Activated CD4-positive, alpha-beta T cell treated with anti-CD3 and anti-CD28 coated beads, Interleukin-2, amount 10 ng/mL, durations not matched to agents 7 days and 5 days (primary cell): ENCODE results near the gene ZNF446. TPM values are rescaled to one million over a fixed set of nuclear protein-coding genes. Genes with fewer than 3 reads are reported as not detected.
"Not testable (repeated sequence)": the region's sequence is repeated elsewhere in the genome, so short reads cannot be mapped to it uniquely, and the experiment has no call there.

Experiments used
- CTCF ChIA-PET: fragments of 350-600 bp; sonication (Branson Sonifier 250); formaldehyde crosslinking; loops from one replicate; lab custom pipeline; 2021; ENCODE audit warnings: antibody characterized with exemption; lab: Charles Lee
- POLR2A ChIA-PET: fragments of 350-600 bp; sonication (Branson Sonifier 250); formaldehyde crosslinking; loops from one replicate; lab custom pipeline; 2021; ENCODE audit warnings: antibody characterized with exemption; lab: Charles Lee
- DNase-seq: peaks from one replicate; pipeline ENCODE4 v3.0.0-alpha.2; 2020
- H3K27ac Mint-ChIP-seq: one replicate; pipeline ENCODE4 v1.8.0; 2021; ENCODE audit warnings: mild to moderate bottlenecking, moderate library complexity, mixed read lengths
- H3K27me3 Mint-ChIP-seq: one replicate; pipeline ENCODE4 v1.8.0; 2021; ENCODE audit warnings: mixed read lengths
- H3K36me3 Mint-ChIP-seq: one replicate; pipeline ENCODE4 v1.8.0; 2021; ENCODE audit warnings: low read depth, mixed read lengths
- H3K4me1 Mint-ChIP-seq: one replicate; pipeline ENCODE4 v1.8.0; 2021; ENCODE audit warnings: mixed read lengths
- H3K4me3 Mint-ChIP-seq: one replicate; pipeline ENCODE4 v1.8.0; 2021; ENCODE audit warnings: mild to moderate bottlenecking, moderate library complexity, mixed read lengths
- H3K9me3 Mint-ChIP-seq: one replicate; pipeline ENCODE4 v1.8.0; 2021; ENCODE audit warnings: mixed read lengths
- total RNA-seq, 2 experiments: library from RNA; stranded (reverse); gene quantifications; one replicate each; pipeline ENCODE4 v1.2.3, GENCODE V29; 2021

ZNF446 gene
- total RNA-seq, 2 experiments from 2014 or later: 7.6 to 7.9 TPM

DNA sequence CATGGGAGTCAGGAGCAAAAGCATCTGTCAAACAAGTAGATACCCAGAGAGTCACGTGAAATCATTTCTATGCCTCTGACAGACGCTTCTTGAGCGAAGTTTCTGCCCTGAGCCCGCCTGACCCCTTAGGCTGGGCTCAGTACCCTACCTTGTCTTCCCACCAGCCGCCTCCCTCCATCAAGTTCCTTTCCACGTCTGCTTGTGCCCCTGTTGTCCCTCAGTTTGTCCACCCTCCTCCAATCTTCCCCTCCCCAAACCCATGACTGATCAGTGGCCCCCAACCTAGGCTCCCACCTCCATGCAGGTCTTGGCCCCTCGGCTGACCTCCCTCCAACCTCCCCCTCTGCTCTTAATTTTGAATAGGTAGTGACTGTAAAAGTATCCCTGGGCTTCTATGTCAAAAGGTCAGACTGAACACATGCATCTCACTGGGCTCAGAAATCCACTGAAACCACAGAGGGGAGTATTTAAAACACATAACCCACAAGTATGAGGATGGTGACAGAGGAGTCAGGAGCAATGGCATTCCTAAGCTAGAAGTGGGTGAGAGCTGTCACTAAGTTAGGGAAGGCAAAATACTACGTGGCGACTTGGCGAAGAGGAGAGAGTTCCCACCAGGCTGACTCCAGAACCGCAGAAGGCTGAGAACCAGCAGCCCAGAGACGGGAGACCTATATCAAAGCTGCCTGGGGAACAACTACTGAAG is 1.7 kb upstream of the ZNF446 start:
- no peaks in the 10 kb centered on the region for H3K9me3 Mint-ChIP-seq
- peak overlapping the region; percentile 59 for H3K27ac Mint-ChIP-seq
- no peak for DNase-seq
- CTCF ChIA-PET: no interaction called here
- peaks cover 11% of the 10 kb centered on the region for H3K36me3 Mint-ChIP-seq
- no peaks in the 10 kb centered on the region for H3K27me3 Mint-ChIP-seq
- H3K4me3 Mint-ChIP-seq: peak overlapping the region; percentile 84
- peaks cover 21% of the 10 kb centered on the region for H3K4me1 Mint-ChIP-seq
- POLR2A ChIA-PET: no interaction called here

DNA sequence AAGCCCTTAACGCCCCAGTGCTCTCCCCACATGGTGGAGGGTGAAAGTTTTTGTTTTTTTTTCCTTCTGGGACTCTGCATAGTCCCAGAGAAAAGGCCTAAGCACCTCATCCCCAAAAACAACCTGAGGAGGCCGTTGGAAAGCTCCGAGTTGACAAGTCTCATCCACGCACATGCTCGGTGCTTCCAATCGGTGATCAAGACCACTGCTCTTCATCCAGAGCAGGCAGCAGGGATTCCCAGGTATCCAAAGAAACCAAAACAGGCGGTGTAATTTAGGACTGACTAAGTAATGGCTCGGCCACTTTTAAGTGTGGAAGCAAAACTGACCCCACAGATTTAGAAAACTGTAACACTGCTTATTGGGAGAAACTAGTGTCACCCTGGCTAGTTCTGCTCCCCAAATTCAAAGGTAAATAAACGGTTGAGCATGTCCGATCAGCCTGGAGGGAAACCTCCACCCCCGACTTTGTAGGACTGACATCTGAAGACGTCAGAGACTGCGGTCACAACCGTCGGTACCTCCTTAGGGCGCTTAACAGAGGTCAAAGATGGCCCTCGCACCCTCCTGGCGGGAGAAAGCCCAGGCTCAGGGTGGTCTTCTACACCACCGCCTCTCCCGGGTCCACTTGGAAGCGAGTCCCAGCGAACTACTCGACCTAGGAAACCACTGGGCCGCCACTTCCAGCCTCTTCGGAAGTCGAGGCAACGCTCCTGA is 997 bp upstream of the ZNF446 start:
- peak overlapping the region; percentile 96 for H3K27ac Mint-ChIP-seq
- ChIA-PET CTCF (interaction anchor here (0.9 to 1.0 kb wide), 2 partner anchors 15 to 30 kb away, joined by 3 to 4 read pairs; no protein-coding TSS in a partner anchor), POLR2A (no interaction called here)
- peak overlapping the region; percentile 84 for H3K4me3 Mint-ChIP-seq
- DNase-seq: no peak
- H3K4me1 Mint-ChIP-seq: peaks cover 21% of the 10 kb centered on the region
- H3K27me3 Mint-ChIP-seq: no peaks in the 10 kb centered on the region
- H3K9me3 Mint-ChIP-seq: no peaks in the 10 kb centered on the region
- peaks cover 9% of the 10 kb centered on the region for H3K36me3 Mint-ChIP-seq

DNA sequence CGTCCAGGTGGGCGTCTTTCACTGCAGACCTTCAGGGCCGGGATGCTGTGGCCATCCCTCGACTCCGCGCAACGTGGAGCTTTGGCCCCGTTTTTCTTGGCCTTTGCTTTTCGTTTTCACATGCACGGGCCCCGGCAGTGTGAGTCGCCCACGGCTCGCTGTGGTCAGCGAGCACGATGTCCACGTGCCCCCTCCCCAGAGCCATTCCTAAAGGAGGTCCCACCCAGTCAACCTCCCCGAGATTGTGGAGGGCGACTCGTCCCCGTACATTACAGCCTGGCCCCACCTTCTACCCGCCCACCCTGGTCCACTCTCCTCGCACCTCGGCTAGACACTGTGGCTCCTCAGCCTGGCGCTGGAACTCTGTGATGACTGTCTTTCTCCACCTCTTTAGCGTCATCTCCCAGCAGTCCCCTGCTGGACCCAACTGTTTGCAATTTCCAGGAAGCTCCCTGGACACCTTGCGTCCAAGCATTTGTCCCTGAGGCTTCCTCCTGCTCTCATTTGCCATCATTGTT is 405 bp downstream of the ZNF446 start:
- no peaks in the 10 kb centered on the region for H3K9me3 Mint-ChIP-seq
- H3K36me3 Mint-ChIP-seq: peaks cover 9% of the 10 kb centered on the region
- ChIA-PET POLR2A (no interaction called here), CTCF (interaction anchor here (1.4 to 3.3 kb wide), 3 partner anchors 8 to 37 kb away, joined by 3 to 11 read pairs (median 4); no protein-coding TSS in a partner anchor)
- H3K27me3 Mint-ChIP-seq: no peaks in the 10 kb centered on the region
- peak overlapping the region; percentile 84 for H3K4me3 Mint-ChIP-seq
- H3K4me1 Mint-ChIP-seq: peaks cover 21% of the 10 kb centered on the region
- H3K27ac Mint-ChIP-seq: peak overlapping the region; percentile 96
- no peak for DNase-seq

DNA sequence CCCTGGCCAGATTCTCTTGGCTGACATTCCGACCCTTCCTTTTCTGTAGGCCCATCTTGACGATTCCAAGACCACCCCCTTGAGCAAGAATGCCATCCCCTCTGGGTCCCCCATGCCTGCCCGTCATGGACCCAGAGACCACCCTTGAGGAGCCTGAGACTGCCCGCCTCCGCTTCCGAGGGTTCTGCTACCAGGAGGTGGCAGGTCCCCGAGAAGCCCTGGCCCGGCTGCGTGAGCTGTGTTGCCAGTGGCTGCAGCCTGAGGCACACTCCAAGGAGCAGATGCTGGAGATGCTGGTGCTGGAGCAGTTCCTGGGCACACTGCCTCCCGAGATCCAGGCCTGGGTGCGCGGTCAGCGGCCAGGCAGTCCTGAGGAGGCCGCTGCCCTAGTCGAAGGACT is 978 bp downstream of the ZNF446 start:
- Mint-ChIP-seq H3K4me3 (peak overlapping the region; percentile 84), H3K9me3 (no peaks in the 10 kb centered on the region), H3K4me1 (peaks cover 21% of the 10 kb centered on the region), H3K27me3 (no peaks in the 10 kb centered on the region), H3K36me3 (peaks cover 7% of the 10 kb centered on the region), H3K27ac (peak overlapping the region; percentile 96)
- no peak for DNase-seq
- ChIA-PET CTCF (interaction anchor here (0.5 to 3.3 kb wide), 5 partner anchors 8 to 43 kb away, joined by 3 to 11 read pairs (median 3); no protein-coding TSS in a partner anchor), POLR2A (no interaction called here)

DNA sequence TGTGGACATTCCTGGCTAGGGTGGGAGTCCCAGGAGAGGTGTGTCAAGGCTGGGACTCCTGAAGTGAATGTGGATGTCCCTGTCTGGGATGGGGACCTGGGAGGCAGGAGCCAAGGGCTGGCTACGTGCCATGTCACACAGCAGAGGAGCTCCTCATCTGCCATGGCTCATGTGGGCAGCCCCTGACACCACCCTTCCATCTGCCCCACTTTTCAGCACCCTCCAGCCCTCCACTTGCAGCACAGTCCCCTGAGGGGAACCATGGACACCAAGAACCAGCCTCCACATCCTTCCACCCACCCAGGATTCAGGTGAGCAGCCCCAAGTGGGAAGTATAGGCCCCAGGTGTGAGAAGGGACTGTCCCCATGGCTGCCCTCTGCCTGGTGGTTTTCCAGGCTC is 1.7 kb downstream of the ZNF446 start:
- POLR2A ChIA-PET: no interaction called here
- H3K36me3 Mint-ChIP-seq: peaks cover 3% of the 10 kb centered on the region
- no peak overlapping the region for H3K27ac Mint-ChIP-seq
- H3K27me3 Mint-ChIP-seq: no peaks in the 10 kb centered on the region
- H3K4me1 Mint-ChIP-seq: peaks cover 25% of the 10 kb centered on the region
- no peaks in the 10 kb centered on the region for H3K9me3 Mint-ChIP-seq
- no peak for DNase-seq
- H3K4me3 Mint-ChIP-seq: no peak overlapping the region
- CTCF ChIA-PET: interaction anchor here (1.7 to 3.3 kb wide), 2 partner anchors 9 to 36 kb away, joined by 4 to 11 read pairs; no protein-coding TSS in a partner anchor

DNA sequence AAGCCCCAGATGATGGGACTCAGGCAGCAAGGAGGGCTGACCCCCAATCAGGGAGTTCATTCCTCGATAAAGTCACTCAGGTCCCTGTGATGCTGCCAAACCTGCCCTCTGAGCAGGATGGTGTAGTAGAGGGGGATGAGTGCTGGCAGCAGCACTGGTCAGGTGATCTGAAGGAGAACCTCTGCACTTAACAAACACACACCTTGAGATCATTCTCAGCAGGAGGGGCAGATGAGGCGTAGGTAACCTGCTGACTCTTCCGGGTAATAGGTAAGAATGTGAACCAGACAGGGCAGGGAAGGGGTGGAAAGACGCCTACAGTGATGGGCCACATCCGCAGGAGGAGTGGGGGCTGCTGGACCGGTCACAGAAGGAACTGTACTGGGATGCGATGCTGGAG is 3.2 kb downstream of the ZNF446 start:
- Mint-ChIP-seq H3K9me3 (no peaks in the 10 kb centered on the region), H3K4me1 (peaks cover 23% of the 10 kb centered on the region), H3K36me3 (peaks cover 2% of the 10 kb centered on the region), H3K4me3 (no peak overlapping the region), H3K27me3 (no peaks in the 10 kb centered on the region), H3K27ac (no peak overlapping the region)
- DNase-seq: no peak
- ChIA-PET CTCF (interaction anchor here (1.8 to 3.3 kb wide), 2 partner anchors 35 to 40 kb away, joined by 4 to 11 read pairs; partner anchors contain the start of gene ZBTB45), POLR2A (no interaction called here)

DNA sequence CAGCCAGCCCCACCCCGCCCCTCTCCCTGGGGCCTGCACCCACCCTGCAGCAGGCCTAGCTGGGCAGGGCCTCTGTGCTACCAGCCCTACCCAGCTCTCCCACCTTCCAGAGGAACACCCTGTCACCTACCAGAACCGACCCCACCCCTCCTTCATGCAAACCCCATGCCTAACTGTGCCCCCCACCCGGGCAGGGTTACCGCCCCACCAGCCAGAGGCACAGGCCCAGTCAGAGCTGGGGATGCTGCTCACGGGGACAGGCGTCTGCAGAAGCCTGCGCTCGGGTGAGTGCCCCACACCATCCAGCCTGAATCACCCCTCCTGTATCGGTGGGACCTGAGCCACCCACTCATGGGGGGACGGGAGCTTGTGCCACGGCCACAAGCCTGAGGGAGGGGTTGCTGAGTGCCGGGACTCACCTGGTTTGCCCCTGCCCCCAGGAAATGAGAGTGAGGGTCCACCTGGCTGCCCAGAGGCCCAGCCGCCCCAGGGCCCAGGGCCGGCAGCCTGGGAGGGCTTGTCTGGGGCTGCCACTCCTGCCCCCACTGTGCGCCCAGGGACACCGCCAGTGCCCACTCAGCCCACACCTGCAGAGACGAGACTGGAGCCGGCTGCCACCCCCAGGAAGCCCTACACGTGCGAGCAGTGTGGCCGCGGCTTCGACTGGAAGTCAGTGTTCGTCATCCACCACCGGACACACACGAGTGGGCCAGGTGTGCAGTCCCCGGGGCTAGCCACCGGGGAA is 3.8 kb downstream of the ZNF446 start:
- Mint-ChIP-seq H3K27ac (no peak overlapping the region), H3K4me1 (peaks cover 17% of the 10 kb centered on the region), H3K36me3 (peaks cover 2% of the 10 kb centered on the region), H3K4me3 (no peak overlapping the region), H3K9me3 (no peaks in the 10 kb centered on the region), H3K27me3 (no peaks in the 10 kb centered on the region)
- no peak for DNase-seq
- ChIA-PET POLR2A (no interaction called here), CTCF (interaction anchor here (1.8 to 3.3 kb wide), 2 partner anchors 34 to 40 kb away, joined by 4 to 11 read pairs; partner anchors contain the start of gene ZBTB45)

DNA sequence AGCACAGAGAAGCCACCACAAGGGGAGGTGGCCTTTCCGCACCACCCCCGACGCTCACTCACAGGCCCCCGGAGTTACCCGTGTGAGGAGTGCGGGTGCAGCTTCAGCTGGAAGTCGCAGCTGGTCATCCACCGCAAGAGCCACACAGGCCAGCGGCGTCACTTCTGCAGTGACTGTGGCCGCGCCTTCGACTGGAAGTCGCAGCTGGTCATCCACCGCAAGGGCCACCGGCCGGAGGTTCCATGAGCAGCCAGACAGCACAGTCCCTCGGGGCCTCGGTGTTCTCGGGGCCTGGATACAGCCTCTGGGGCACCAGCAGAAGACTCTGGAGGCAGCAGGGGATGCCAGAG is 4.3 kb downstream of the ZNF446 start:
- H3K27me3 Mint-ChIP-seq: no peaks in the 10 kb centered on the region

DNA sequence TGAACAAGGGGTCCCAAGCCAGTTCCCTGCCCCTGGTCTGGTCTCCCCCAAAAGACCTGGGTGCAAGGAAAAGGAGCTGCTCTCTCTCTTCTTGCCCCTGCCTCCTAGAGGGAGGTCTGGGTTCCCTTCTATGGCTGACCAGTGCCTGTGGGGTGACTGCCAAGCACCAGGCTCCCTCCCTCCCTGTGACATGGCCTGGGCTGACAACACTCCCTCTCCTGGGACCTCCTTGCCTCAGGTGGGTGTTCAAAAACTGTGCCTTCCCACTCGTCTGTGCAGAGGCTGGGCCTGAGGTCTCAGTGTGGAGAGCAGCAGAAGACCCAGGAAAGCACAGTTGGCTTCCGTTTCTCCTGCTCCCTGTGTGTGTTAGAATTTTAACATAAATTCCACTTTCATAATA is 4.7 kb downstream of the ZNF446 start:
- POLR2A ChIA-PET: no interaction called here

More for the DNA sequence above, 4.3 kb downstream of the ZNF446 start:
- Mint-ChIP-seq H3K4me3 (no peak overlapping the region), H3K36me3 (peaks cover 2% of the 10 kb centered on the region), H3K9me3 (no peaks in the 10 kb centered on the region), H3K4me1 (peaks cover 12% of the 10 kb centered on the region), H3K27ac (no peak overlapping the region)
- DNase-seq: no peak
- ChIA-PET POLR2A (no interaction called here), CTCF (interaction anchor here (1.8 kb wide), 1 partner anchor 39 kb away, joined by 4 read pairs; the partner anchor contains the start of gene ZBTB45)

DNA sequence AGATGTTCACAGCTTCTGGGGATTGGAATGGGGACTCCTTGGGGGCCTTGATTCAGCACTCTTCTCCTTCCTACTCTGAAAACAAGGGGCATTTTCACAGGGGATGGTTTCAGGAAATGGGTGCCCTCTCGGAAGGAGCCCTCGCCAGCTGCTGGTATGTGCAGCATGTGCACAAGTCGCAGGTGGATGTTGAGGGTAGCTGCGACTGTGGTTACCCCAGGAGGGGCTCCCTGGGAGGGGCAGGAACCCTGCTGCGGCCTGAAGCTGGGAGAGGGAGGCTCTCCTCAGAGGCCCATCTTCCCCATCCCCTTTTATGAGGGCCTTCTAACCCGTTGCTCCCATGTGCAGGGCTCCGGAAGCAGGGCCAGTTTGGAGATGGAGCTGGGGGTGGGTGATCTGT is 6.2 kb downstream of the ZNF446 start:
- no peak for DNase-seq
- no peaks in the 10 kb centered on the region for H3K27me3 Mint-ChIP-seq
- peaks cover 4% of the 10 kb centered on the region for H3K4me1 Mint-ChIP-seq
- ChIA-PET POLR2A (no interaction called here), CTCF (interaction anchor here (1.3 kb wide), 2 partner anchors 19 to 32 kb away, joined by 3 to 5 read pairs; no protein-coding TSS in a partner anchor)
- no peaks in the 10 kb centered on the region for H3K9me3 Mint-ChIP-seq
- H3K4me3 Mint-ChIP-seq: no peak overlapping the region
- H3K36me3 Mint-ChIP-seq: no peaks in the 10 kb centered on the region
- H3K27ac Mint-ChIP-seq: no peak overlapping the region

More for the DNA sequence above, 4.7 kb downstream of the ZNF446 start:
- Mint-ChIP-seq H3K4me1 (peaks cover 12% of the 10 kb centered on the region), H3K27me3 (no peaks in the 10 kb centered on the region), H3K9me3 (no peaks in the 10 kb centered on the region), H3K4me3 (no peak overlapping the region), H3K27ac (no peak overlapping the region), H3K36me3 (peaks cover 2% of the 10 kb centered on the region)
- DNase-seq: no peak
- CTCF ChIA-PET: interaction anchor here (1.8 kb wide), 1 partner anchor 39 kb away, joined by 4 read pairs; the partner anchor contains the start of gene ZBTB45

DNA sequence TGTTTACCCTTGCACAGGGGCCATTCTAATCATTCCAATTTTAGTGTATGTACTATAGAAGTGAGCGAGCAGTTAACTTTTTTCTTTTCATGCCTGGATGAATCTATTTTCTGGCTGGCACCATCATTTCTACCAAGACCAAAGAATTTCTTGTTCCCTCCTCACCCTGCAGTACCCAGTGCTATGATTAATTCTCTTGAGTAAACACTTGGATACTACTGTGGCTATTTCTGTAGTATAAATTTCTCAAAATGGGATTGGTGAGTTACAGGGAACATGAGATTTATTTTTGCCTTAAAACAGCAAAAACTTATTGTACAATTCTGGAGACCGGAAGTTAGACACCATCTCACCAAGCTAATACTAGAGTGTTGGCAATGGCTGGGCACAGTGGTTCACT is 7.6 kb downstream of the ZNF446 start:
- no peak for DNase-seq
- Mint-ChIP-seq H3K27ac (no peak overlapping the region), H3K27me3 (no peaks in the 10 kb centered on the region), H3K36me3 (no peaks in the 10 kb centered on the region), H3K9me3 (no peaks in the 10 kb centered on the region), H3K4me3 (no peak overlapping the region), H3K4me1 (peaks cover 5% of the 10 kb centered on the region)
- POLR2A ChIA-PET: no interaction called here
- CTCF ChIA-PET: interaction anchor here (1.0 to 1.3 kb wide), 3 partner anchors 15 to 92 kb away, joined by 3 to 5 read pairs (median 4); no protein-coding TSS in a partner anchor

DNA sequence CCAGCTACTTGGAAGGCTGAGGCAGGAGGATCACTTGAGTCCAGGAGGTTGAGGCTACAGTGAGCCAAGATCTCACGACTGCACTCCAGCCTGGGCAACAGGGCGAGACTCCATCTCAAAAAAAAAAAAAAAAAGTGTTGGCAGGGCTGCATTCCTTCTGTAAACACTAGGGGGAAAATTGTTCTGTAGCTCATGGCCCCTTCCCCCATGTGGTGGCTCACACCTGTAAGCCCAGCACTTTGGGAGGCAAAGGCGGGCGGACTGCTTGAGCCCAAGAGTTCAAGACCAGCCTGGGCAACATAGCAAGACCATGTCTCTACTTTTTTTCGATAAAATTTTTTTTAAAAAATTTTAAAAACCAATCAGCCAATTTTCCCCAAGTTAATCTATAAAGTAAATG is 8.2 kb downstream of the ZNF446 start:
- H3K4me3 Mint-ChIP-seq, H3K36me3 Mint-ChIP-seq, H3K27me3 Mint-ChIP-seq, POLR2A ChIA-PET, H3K27ac Mint-ChIP-seq, H3K9me3 Mint-ChIP-seq, DNase-seq: not testable (repeated sequence)
- peaks cover 11% of the 10 kb centered on the region for H3K4me1 Mint-ChIP-seq
- CTCF ChIA-PET: interaction anchor here (0.6 to 1.1 kb wide), 7 partner anchors 14 to 96 kb away, joined by 3 to 6 read pairs (median 4); partner anchors contain the start of gene MZF1
